ENCODE measurements around the gene CHST11.
"Not testable (repeated sequence)": the region's sequence is repeated elsewhere in the genome, so short reads cannot be mapped to it uniquely, and the experiment has no call there.

Gene CHST11

DNA sequence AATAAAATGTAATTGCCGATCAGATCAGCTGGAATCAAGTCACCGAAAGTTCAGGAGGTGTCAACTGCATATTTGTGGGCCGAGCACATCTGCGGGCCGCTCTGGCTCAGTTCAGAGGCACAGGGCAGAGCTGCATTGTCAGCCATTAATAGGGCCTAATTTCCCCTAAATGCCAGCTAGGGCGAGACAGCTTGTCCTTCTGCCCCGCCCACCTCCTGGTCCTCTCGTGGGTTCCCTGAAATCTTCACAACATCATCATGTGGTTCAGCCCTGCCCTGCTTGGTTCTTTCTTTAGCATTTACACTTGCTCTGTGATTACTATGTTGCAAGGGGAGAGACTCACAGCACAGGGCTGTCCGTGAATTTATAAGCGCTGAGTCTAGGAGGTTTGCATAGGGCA is 148.9 kb downstream of the CHST11 start:
- DNase-seq = no peak

- DNase-seq = no peak
Measured at GRCh38 chr12:104608998-104609397, 152.2 kb downstream of the CHST11 start.

DNA sequence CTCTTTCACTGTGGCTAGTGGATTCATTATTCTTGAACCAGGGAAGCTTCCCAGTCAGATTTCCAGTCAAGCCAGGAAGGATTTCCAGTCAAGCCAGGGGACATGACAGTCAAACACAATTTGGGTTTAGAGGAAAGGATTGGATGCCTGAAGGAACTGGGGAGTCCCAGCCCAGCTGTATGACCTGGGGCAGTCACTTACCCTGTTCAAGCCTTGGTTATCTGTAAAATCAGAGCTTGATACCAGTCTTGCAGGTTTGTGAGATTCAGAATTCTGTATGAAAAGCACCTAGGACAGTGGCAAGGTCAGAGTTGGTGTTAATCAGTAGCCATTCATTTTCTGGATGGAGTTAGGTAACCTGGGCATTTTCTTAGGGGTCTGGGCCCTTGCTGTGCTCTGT is 152.7 kb downstream of the CHST11 start:
- DNase-seq = no peak

DNA sequence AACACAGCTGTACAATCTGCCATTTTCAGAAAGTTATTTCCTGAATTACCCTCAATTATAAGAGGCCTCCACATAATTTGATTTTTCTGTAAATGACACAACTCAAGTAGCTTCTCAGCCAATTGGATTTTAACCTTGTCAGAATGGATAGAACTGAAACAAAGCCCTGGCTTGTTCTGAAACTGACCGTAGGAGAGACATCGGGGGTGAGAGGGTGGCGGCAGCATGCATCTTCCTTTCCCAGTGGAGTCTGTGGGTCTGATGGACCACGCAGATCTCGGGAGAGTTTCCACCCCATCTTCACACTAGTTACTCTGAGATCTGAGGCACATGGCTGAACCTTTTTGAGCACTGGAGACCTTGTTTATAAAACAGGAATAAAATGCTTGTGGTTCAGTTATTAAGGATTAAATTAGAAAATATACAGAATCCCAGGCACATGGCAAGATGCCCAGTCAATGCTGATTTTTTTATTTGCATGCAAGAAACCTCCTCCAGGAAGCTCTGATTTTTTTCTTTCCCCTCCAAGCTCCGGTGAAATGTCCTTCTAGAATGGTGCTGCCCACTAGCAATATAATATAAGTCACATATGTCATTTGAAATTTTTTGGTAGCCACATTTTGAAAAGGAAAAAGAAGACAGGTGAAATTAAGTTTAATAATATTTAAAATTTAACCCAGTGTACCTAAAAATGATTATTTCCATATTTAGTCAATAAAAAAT is 153.9 kb downstream of the CHST11 start:
- no peak for DNase-seq

GRCh38 chr12:104611671-104612070 is 154.9 kb downstream of the CHST11 start:
- no peak for DNase-seq

DNA sequence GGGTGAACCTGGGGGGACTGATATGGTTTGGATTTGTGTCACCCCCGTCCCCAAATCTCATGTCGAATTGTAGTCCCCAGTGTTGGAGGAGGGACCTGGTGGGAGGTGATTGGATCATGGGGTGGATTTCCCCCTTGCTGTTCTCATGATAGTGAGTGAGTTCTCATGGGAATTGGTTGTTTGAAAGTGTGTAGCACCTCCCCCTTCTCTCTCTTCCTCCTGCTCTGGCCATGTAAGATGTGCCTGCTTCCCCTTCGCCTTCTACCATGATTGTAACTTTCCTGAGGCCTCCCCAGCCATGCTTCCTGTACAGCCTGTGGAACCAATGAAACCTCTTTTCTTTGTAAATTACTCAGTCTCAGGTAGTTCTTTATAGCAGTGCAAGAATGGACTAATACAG is 156.6 kb downstream of the CHST11 start:
- not testable (repeated sequence) for DNase-seq

DNA sequence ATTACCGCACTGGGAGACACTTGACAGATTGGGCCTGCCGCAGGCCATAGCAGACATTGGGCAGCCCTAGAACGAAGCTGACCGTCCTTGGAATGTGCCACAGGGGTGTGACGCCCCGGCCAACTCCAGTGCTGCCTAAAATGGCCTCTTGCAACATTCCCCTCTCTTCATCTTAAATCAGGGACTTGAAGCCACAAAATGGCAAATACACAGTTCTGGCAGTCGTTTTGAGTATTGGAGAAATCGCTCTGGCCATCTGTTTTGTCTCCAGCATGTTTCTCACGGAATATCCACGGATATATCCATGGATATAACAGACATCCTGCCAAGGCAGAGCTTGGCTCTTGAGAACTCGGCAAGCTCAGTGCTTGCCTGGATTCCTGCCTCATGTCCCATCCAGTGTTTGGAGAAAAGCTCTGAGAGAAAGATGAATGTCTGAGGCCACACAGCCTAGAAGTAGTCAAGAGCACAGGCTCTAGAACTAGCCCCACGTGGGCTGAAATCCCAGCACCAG is 158.4 kb downstream of the CHST11 start:
- no peak for DNase-seq

- DNase-seq = no peak
Measured at GRCh38 chr12:104618691-104619090, 161.9 kb downstream of the CHST11 start.

- no peak for DNase-seq
Measured at GRCh38 chr12:104619305-104619704, 162.6 kb downstream of the CHST11 start.

DNA sequence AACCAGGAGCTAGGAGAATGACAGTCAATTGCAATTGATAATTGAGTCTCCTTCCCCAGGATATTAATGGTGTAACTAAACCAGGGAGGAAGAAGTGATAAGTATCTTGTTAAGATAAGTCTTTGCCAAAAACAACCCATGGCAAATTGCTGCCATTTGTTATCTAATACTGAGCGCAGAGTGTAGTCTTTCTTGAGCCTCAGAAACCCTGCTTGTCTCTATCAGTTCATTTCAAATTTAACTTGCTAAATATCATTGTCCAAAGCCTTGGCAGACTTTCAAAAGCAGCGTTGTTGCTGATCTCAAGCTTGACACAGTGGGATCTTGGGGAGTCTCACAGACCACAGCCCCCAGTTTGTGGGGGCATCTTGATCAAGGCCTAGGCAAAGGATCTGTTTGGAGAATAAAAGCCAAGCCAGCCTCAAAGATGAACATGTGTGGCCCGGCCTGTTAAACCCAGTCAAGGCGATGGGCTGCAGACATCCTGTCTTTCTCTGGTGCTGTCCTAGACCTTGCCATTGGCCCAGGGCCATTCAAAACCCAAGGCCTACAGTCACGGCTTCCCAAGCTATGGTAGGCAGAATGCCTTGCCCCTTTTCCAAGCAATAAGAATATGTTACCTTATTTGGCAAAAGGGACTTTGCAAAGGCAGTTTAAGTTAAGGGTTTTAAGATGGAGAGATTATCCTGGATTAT is 164.2 kb downstream of the CHST11 start:
- no peak for DNase-seq

- DNase-seq = no peak
Measured at GRCh38 chr12:104622928-104623327, 166.2 kb downstream of the CHST11 start.

- no peak for DNase-seq
Measured at GRCh38 chr12:104623883-104624282, 167.1 kb downstream of the CHST11 start.

DNA sequence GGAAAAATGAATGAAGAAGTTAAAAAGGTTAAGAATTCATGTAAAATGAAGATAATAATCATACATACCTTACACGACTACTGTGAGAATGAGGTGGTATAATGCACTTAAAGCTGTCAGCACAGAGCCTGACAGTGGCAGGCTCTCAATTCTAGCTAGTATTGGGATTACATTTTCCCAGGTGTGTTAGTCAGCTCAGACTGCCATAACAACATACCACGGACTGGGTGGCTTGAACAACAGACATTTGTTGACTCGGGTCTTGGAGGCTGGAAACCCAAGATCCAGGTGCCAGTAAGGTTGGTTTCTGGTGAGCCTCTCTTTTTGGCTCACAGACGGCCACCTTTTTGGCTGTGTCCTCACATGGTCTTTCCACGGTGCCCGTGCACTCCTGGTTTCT is 167.8 kb downstream of the CHST11 start:
- DNase-seq = no peak

DNA sequence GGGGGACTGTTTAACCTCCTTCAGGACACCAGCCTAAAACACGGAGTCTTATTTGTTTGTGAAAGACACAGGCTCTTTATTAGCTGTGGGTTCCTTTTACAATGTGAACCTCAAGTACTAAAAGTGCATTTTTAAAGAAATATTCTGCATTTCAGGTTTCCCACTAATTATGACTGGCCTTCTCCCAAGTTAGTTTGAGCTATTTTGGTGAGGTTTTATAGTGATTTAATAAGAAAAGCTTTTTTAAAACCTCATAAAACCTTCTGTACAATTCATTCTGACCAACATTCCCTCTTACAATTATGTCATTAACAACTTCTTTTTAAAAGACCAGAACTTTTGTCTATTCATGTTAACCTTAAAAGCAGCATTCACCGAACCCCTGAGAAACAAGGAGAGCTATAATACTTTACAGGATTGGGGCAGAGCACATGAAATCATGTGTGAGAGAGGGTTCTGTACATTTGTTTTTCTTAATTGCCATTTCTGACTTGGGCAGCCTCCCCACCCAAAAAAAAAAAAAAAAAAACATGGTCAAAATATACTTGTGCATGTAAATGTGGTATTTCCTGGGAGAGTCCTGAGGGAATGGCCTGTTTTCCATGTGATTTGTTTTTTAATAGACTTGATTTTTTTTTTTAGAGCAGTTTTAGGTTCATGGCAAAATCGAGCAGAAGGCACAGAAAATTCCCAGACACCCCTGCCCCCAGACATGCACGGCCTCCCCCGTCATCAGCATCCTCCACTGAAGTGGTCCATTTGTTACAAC is 169.5 kb downstream of the CHST11 start:
- no peak for DNase-seq

GRCh38 chr12:104627231-104627989 is 170.7 kb downstream of the CHST11 start:
- no peak for DNase-seq

GRCh38 chr12:104627990-104628830 is 171.5 kb downstream of the CHST11 start:
- DNase-seq = no peak

- DNase-seq = no peak
Measured at GRCh38 chr12:104628831-104629135, 172.0 kb downstream of the CHST11 start.

DNA sequence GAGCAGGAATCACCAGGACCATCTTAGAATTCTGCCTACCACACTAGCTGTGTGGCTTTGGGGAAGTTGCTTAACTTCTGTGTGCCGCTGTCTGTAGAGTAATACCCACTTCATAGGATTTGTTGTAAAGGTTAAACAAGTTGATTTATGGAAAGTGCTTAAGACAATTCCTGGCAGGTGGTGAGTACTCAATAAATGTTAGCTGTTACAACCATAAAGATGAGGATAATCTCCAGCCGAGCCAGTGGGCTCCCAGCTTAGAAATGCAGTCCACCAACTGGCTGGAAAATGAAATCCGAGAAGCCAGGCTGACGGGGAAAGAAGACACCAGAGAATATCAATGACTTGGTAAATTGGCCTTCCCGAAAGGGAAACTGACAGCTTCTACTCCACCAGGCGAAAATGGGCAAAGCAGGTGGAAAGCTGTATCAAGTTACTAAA is 173.5 kb downstream of the CHST11 start:
- DNase-seq = no peak

DNA sequence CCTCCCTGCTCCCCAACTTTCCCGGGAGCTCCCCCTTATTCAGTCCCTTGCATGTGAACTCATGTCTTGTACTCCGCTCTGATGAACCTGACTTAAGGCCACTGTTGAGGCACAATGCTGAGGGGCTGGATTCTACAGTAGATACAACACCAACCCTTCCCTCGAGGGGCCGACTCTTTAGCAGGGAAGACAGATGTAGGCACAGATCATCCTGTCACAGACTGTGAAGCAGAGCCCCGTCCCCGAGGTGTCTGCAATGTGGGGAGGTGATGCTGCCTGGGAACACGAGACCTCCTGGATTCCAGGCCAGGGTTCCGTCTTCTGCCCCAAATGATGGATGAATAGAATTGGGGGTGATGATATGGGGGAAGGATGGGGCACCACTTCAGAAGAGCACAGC is 175.1 kb downstream of the CHST11 start:
- no peak for DNase-seq

DNA sequence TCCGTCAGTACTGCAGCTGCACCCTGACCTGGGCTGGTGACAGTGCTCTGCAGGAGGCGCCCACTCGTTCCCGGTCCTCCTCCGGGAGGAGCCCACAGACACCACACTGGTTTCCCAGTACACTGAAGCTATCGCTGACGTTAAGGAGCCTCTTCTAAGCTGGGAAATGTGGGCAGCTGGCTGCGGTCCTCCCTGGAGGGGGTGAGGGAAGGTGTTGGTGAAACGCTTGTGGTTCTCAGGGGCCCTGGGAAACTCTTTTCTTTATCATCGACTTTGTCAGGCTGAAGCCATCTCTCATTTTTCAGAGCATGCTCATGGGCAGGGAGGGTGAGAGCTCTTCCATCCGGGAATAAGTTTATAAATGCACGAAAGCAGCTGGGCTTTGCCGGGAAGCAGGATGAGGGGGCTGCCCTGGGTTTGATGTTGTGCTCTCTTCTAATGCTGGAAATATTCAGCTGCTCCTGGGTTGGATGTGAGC is 176.0 kb downstream of the CHST11 start:
- no peak for DNase-seq

DNA sequence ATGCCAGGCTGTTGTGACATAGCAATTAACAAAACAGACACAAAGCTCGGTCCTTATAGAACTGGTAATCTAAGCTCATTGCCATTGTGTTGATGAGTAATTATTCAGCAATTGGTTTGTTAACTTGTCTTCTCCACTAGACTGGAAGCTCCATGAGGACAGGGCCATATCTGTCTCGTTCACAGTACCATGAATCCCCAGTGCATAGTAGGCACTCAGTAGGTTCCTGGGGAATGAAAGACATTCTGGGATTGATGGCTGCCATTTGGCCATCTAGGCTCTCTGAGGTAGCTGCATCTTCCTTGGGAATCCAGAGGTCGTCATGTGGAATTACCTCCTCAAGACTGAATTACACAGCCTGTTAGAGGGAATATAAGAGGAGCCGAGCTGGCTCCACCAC is 177.3 kb downstream of the CHST11 start:
- no peak for DNase-seq

GRCh38 chr12:104634852-104635251 is 178.1 kb downstream of the CHST11 start:
- no peak for DNase-seq
